GM18505 (cell line): Measurements from ENCODE around the gene OGFR.

Source experiments
- ATAC-seq: cut with Tn5 transposase; IDR thresholded peaks from one replicate; pipeline ENCODE4 v1.9.1; 2021; ENCODE audit not compliant: unreplicated experiment
- POLR2A ChIP-seq: IDR thresholded peaks from 4 replicates; pipeline ENCODE4 v1.6.1; 2011; ENCODE audit warnings: borderline replicate concordance; ENCODE audit not compliant: insufficient read depth, insufficient read length; ENCODE audit errors: extremely low read depth

OGFR gene, protein sequence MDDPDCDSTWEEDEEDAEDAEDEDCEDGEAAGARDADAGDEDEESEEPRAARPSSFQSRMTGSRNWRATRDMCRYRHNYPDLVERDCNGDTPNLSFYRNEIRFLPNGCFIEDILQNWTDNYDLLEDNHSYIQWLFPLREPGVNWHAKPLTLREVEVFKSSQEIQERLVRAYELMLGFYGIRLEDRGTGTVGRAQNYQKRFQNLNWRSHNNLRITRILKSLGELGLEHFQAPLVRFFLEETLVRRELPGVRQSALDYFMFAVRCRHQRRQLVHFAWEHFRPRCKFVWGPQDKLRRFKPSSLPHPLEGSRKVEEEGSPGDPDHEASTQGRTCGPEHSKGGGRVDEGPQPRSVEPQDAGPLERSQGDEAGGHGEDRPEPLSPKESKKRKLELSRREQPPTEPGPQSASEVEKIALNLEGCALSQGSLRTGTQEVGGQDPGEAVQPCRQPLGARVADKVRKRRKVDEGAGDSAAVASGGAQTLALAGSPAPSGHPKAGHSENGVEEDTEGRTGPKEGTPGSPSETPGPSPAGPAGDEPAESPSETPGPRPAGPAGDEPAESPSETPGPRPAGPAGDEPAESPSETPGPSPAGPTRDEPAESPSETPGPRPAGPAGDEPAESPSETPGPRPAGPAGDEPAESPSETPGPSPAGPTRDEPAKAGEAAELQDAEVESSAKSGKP

GRCh38 chr20:62804627-62805154 is at the start of gene OGFR:
Gene OGFR (plus strand): TSS chr20:62804835. CDS start chr20:62804860, 25 bp downstream.
- no peak for ATAC-seq
- peak; percentile 72 for TF ChIP-seq POLR2A

GRCh38 chr20:62754991-62755356 is 49.7 kb upstream of the OGFR start:
- TF ChIP-seq POLR2A = no peak
- ATAC-seq = no peak

- no peak for ATAC-seq
- no peak for TF ChIP-seq POLR2A
Observed at GRCh38 chr20:62755817-62756724, 48.6 kb upstream of the OGFR start.

DNA sequence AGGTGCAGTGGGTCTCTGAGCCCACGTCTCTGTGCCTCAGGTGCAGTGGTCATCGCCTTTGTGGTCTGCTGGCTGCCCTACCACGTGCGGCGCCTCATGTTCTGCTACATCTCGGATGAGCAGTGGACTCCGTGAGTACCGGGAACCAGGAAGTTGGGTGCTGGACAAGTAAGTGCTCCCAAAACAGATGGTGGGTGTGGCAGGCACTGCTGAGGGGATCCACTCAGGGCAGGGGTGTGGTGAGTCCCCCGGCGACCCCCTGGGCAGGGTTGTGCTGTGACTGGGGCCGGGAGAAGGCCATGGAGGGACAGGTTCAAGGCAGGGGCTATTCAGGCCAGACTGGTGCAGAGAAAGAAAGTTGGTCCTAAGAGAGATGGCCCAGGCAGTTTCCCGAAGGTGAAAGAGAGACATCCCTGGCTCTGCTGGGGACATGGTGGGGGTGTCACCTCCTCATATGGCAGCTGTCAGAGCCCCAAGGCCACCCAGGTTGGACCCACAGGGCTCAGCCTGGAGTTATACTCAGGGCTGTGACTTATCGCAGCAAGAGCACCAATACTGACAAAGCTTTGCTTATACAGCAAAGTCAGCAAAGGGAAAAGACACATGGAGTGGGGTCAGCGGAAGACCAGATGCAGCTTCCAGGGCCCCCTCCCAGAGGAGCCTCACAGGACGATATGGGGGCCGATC is 46.3 kb upstream of the OGFR start:
- ATAC-seq = no peak
- TF ChIP-seq POLR2A = no peak

DNA sequence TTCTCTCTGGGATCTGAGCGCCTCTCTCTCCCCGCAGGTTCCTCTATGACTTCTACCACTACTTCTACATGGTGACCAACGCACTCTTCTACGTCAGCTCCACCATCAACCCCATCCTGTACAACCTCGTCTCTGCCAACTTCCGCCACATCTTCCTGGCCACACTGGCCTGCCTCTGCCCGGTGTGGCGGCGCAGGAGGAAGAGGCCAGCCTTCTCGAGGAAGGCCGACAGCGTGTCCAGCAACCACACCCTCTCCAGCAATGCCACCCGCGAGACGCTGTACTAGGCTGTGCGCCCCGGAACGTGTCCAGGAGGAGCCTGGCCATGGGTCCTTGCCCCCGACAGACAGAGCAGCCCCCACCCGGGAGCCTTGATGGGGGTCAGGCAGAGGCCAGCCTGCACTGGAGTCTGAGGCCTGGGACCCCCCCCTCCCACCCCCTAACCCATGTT is 44.6 kb upstream of the OGFR start:
- no peak for ATAC-seq
- TF ChIP-seq POLR2A = no peak

- no peak for ATAC-seq
- no peak for TF ChIP-seq POLR2A
Observed at GRCh38 chr20:62760471-62760855, 44.2 kb upstream of the OGFR start.

GRCh38 chr20:62760856-62761758 is 43.5 kb upstream of the OGFR start:
- ATAC-seq = no peak
- TF ChIP-seq POLR2A = no peak

- TF ChIP-seq POLR2A = no peak
- no peak for ATAC-seq
Observed at GRCh38 chr20:62761759-62762131, 42.9 kb upstream of the OGFR start.

GRCh38 chr20:62762376-62762775 is 42.3 kb upstream of the OGFR start:
- no peak for ATAC-seq
- no peak for TF ChIP-seq POLR2A

- ATAC-seq = no peak
- TF ChIP-seq POLR2A = no peak
Observed at GRCh38 chr20:62762801-62763368, 41.8 kb upstream of the OGFR start.

- no peak for TF ChIP-seq POLR2A
- no peak for ATAC-seq
Observed at GRCh38 chr20:62763404-62763803, 41.2 kb upstream of the OGFR start.

DNA sequence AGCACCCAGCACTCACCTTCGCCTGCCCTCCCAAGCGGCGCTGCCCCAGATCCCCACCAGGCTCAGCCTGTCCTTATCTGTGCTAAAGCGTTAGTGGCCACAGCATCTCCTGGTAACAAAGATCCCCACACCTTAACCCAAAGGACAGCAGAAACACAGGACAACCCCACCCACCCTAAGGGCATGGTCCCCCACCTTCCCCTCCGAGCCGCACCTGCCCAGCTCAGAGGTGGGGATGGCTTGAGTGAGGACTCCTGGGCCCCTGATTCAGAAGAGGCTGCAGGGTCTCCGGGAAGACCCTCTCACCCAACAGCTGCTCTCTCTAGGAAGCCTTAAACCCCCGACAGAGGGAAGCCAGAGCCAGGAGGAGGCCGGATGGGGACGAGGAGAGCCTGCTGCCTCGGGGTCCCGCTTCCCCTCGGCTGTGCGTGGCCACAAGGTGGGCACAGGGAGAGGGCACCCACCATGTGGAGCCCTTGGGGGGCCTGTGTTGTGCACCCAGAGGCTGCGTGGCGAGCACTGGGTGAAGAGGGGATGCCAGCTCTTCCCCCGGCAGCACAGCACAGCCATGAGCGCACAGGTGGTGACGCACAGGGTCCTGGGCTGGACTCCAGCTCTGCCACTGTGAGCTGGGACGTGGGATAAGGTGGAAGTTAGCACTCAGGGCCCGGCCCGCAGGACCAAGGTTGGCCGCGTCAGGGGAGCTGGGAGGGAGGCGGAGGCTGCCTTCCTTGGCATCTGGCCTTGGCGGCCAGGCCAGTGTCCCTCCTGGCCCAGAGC is 40.3 kb upstream of the OGFR start:
- no peak for TF ChIP-seq POLR2A
- ATAC-seq = no peak
